Fibroblast of mammary gland (primary cell): ENCODE results near the gene RFC5.
A peak's percentile ranks its signal among the peaks of the same experiment; 100 is the strongest.
"Not testable (repeated sequence)": the region's sequence is repeated elsewhere in the genome, so short reads cannot be mapped to it uniquely, and the experiment has no call there.

ENCODE experiments used
- DNase-seq: peaks from one replicate; pipeline ENCODE4 v3.0.0-alpha.2; 2010; ENCODE audit warnings: low read depth
- H3K4me3 ChIP-seq: 2 replicates; pipeline ENCODE4 v1.5.1; 2011; ENCODE audit warnings: low read depth, mild to moderate bottlenecking, low read length, moderate library complexity; ENCODE audit not compliant: control insufficient read depth
- CTCF ChIP-seq: conservative IDR thresholded peaks from 2 replicates; pipeline ENCODE4 v1.5.1; 2011; ENCODE audit warnings: low read depth, low read length, inconsistent platforms; ENCODE audit not compliant: control insufficient read depth, insufficient read depth

The RFC5 gene

GRCh38 chr12:118063576-118064391 is 47.3 kb downstream of the RFC5 start:
- H3K4me3 ChIP-seq, result no peak overlapping the region
- DNase-seq, result no peak
- TF ChIP-seq CTCF, result no peak

- no peak overlapping the region for H3K4me3 ChIP-seq
- DNase-seq, result no peak
- peak; percentile 7 for TF ChIP-seq CTCF
Observed at GRCh38 chr12:118064608-118065007, 48.1 kb downstream of the RFC5 start.

GRCh38 chr12:118065380-118065779 is 48.9 kb downstream of the RFC5 start:
- H3K4me3 ChIP-seq, result no peak overlapping the region
- no peak for DNase-seq
- no peak for TF ChIP-seq CTCF

- DNase-seq, result no peak
- TF ChIP-seq CTCF, result no peak
- no peak overlapping the region for H3K4me3 ChIP-seq
Observed at GRCh38 chr12:118068445-118068844, 51.9 kb downstream of the RFC5 start.

- DNase-seq, result no peak
- TF ChIP-seq CTCF, result no peak
- H3K4me3 ChIP-seq, result no peak overlapping the region
Observed at GRCh38 chr12:118070650-118071049, 54.1 kb downstream of the RFC5 start.

- TF ChIP-seq CTCF, result no peak
- H3K4me3 ChIP-seq, result no peak overlapping the region
- DNase-seq, result no peak
Observed at GRCh38 chr12:118073768-118074167, 57.3 kb downstream of the RFC5 start.

GRCh38 chr12:118081521-118081920 is 65.0 kb downstream of the RFC5 start:
- not testable (repeated sequence) for H3K4me3 ChIP-seq, DNase-seq
